Activated naive CD4-positive, alpha-beta T cell treated with Interleukin-2 at 50 U/mL for 16 hours (primary cell): Measurements from ENCODE around the gene SV2A.
"Not testable (repeated sequence)": the region's sequence is repeated elsewhere in the genome, so short reads cannot be mapped to it uniquely, and the experiment has no call there.

ENCODE experiments used
- DNase-seq: peaks from one replicate; pipeline ENCODE4 v3.0.0-alpha.2; 2020

The SV2A gene

DNA sequence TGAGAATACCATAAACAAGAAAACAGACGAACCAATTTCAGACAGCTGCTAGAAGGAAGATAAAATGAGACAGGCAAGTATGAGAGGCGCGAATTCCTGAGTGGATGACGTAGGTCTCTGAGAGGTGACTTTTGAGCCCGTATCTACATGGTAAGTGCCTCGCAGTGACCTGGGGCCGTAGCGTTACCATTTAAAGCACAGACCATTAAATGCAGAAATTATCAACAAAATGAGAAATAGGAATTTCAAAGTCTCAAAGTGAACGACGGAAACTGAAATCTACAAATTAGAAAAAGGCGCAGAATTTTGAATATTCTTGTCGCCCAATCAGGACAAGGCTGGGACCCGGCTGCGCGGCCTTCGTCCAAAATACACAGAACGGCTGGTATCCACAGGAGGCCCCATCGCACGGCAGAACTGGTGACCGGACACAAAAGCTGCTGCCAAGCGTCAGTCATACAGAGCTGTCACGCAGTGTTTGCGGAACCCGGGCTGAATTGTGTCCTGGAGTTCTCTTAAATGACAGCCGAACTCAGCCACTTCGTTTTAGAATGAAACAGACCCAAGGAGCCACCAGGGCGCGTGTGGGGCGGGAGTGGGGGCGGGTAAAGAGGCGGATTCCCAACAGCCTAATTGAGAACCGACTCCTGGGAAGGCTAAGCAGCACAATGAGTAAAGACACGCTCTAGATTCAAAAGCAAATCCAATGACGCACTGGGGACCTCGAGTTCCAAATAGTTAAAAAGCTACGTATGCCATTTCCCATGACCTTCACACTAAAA, 32.1 kb downstream of the SV2A start:
- peak; percentile 62 for DNase-seq

DNA sequence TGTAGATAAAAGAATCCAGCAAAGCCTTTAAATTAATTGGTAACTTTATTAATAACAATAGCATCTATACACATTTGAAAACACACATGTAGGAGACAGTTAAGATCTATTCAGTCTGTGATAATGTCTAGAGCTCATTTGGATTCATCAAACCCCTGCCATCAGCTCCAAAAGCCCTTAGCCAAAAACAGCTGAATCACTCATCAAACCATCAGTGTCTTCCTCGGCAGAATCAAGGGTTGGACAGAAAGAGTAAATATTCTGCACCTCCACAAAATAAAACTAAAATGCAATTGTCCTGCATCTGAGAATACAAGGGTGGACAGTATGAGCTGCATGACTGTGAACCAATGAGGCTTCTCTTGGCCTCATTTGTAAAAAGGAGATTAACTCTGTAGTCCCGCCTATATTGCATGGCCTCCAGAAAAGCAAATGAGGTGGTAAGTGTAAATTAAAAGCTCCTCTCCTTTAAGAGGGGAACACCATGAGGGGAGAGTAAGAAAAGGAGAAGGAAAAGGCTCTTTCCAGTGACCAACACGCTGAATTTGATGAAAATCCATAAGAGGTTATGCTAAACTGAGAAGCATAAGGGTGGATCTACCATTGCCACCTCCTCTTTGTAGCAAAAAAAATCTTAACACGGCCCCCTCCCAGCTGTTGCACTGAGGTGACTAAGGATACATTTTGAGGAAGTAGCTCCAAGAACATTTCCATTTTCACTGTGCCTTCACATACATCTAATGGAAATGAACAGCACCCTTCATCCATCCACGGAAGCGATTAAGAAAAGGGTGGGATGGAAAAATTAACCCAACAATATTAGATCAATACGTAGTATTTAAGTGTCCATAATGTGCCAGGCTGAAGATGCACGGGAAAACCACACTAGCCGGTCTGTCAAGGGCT, 33.0 kb downstream of the SV2A start:
- DNase-seq: no peak

- no peak for DNase-seq
These were observed 33.9 kb downstream of the SV2A start for GRCh38 chr1:149883598-149884247.

GRCh38 chr1:149881876-149882275, 35.8 kb downstream of the SV2A start:
- no peak for DNase-seq

DNA sequence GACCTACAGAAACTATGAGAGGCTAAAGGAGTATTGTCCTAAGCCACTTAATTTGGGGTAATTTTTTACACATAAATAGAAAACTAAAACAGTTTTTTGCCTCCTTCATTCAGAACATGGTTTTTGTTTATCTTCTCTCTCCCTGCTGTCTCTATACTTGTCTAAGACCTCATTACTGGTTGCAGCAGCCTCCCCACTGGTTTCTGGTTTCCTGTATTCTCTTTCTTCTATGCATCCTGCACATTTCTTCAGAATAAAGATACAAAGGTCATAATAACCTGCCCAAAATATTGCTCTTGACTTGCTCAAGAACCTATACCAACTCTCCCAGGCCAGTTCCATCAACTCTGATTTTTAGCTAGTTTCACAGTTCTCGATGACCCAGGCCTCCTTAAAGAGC, 38.1 kb downstream of the SV2A start:
- no peak for DNase-seq

DNA sequence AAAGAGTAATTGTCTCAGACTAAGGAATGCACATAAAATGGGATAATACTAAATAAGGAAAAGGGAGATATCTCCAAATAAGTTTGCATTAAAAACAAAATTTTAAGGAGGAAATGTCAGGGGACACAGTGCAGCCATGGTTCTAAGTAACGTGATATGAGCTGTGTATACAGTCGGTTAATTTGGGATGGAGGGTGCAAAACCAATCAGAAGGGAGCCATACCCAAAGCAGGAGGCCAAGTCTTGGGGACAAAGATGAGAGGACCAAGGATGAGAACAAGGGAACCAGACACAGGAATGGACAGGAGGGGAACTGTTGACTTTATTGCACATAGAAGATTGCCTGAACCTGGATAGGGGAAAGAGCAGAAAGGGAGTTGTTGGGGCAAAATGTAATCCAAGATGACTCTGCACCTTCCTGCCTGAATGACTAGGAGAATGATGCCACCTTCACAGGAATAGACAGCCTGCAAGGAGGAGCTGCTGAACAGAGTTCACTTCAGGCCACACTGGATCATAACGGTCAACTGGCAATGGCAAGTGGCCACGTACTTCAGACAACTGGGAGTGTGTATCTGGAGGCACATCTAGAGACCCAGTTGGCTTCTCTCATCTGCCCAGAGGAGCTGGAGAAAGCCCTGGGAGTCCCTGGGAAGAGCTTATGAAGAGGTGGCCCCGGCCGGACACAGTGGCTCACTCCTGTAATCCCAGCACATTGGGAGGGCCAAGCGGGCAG, 40.3 kb downstream of the SV2A start:
- no peak for DNase-seq

GRCh38 chr1:149873060-149873459, 44.6 kb downstream of the SV2A start:
- DNase-seq: not testable (repeated sequence)

DNA sequence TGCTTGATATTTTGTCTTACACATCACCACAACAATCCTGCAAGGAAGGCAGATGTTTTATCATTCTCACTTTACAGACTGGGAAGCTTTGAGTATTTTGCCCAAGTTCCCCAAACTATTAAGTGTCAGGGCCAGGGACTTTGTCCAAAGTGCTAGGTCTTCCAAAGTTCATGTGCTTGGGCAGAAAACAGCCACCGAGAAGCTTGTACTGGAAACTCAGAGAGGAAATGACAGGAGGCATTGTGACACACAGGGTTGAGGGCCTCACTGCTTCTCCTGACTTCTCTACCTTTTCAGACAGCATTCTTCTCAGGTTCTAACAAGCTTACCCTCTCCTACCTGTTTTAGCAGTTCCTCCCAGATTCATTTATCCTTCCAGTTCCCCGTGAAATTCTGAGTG, 50.8 kb downstream of the SV2A start:
- DNase-seq: not testable (repeated sequence)

DNA sequence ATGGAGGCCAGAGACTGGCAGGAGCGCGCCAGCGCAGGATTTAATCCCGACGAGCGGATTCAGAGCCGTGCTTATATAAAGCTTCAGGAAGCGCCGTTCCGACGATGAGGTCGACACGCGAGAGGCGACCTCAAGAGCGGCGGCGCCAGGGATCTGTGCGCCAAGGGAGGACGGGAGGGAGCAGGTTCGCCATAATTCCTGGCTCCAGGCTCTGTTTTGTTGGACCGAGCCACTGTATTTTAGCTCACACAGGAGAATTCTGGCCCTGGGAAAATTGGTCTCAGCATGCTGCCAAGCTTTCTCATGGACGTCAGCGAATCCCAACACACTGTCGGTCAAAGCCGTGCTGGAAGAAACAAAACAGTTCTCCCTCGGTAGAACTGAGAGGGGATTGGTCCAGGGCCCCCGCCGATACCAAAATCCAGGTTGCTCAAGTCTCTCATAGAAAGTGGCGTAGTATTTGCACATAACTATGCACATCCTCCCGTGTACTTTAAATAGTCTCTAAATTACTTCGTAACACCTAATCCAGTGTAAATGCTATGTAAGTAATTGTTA, 56.1 kb downstream of the SV2A start:
- DNase-seq: not testable (repeated sequence)

- not testable (repeated sequence) for DNase-seq
These were observed 56.8 kb downstream of the SV2A start for GRCh38 chr1:149860684-149861496.

GRCh38 chr1:149860271-149860670, 57.4 kb downstream of the SV2A start:
- not testable (repeated sequence) for DNase-seq
